H1 (cell line): ENCODE measurements around the gene MGAT4B. TPM values are rescaled to one million over a fixed set of nuclear protein-coding genes. Genes with fewer than 3 reads are reported as not detected.

Experiments
- CTCF ChIA-PET: fragments of 300-600 bp; sonication (Branson Sonifier 250); formaldehyde crosslinking; loops from one replicate; lab custom pipeline; 2021; ENCODE audit not compliant: partially characterized antibody; lab: Charles Lee
- POLR2A ChIA-PET: fragments of 300-600 bp; sonication (Branson Sonifier 250); formaldehyde crosslinking; loops from one replicate; lab custom pipeline; 2021; ENCODE audit warnings: inconsistent platforms; ENCODE audit not compliant: partially characterized antibody; lab: Charles Lee
- DNase-seq, 2 experiments: peaks; one replicate each; pipeline versions ENCODE4 v3.0.0 to v3.0.0-alpha.2; 2010 to 2022; ENCODE audit warnings: low spot score in 2 of 2, low read depth in 1 of 2, mixed read lengths in 1 of 2
- FAIRE-seq: peaks from 2 replicates; lab custom pipeline; 2011; peaks lifted over from hg19 to GRCh38; lab: Jason Lieb, UNC
- H2AFZ ChIP-seq: 2 replicates; pipeline ENCODE4 v1.8.1; 2012; ENCODE audit warnings: low read length, inconsistent platforms
- H2AK5ac ChIP-seq: 2 replicates; pipeline ENCODE4 v1.6.1; 2013; ENCODE audit warnings: low read depth, low read length
- H2BK120ac ChIP-seq: replicated peaks from 2 replicates; pipeline ENCODE3; 2013; ENCODE audit warnings: low read depth, low read length, inconsistent platforms
- H2BK12ac ChIP-seq: 2 replicates; pipeline ENCODE4 v1.6.1; 2013; ENCODE audit warnings: low read depth, low read length
- H2BK15ac ChIP-seq: 2 replicates; pipeline ENCODE4 v1.6.1; 2013; ENCODE audit warnings: low read length
- H2BK20ac ChIP-seq: 2 replicates; pipeline ENCODE4 v1.6.1; 2013; ENCODE audit warnings: low read length
- H2BK5ac ChIP-seq: 2 replicates; pipeline ENCODE4 v1.6.1; 2013; ENCODE audit warnings: low read depth, low read length
- H3K14ac ChIP-seq: 2 replicates; pipeline ENCODE4 v1.6.1; 2013; ENCODE audit warnings: inconsistent platforms; ENCODE audit not compliant: insufficient read length
- H3K18ac ChIP-seq: 2 replicates; pipeline ENCODE4 v1.6.1; 2013; ENCODE audit warnings: low read length; ENCODE audit errors: extremely low read depth
- H3K23ac ChIP-seq: 2 replicates; pipeline ENCODE4 v1.6.1; 2013; ENCODE audit warnings: inconsistent platforms; ENCODE audit not compliant: insufficient read length
- H3K23me2 ChIP-seq: 2 replicates; pipeline ENCODE4 v1.6.1; 2013; ENCODE audit warnings: low read depth, low read length
- H3K27ac ChIP-seq: 2 replicates; pipeline ENCODE4 v1.6.1; 2011; ENCODE audit warnings: low read depth, low read length, inconsistent platforms
- H3K27me3 ChIP-seq, 4 experiments: replicated peaks in 1 of 4; 1 replicate in 1 of 4; 2 replicates in 3 of 4; pipeline versions ENCODE4 v1.6.1 to v1.8.1; 2011 to 2013; ENCODE audit warnings: low read length in 3 of 4, mild to moderate bottlenecking in 3 of 4, inconsistent platforms in 2 of 4, mixed read lengths in 2 of 4, moderate library complexity in 1 of 4; ENCODE audit not compliant: control insufficient read depth in 3 of 4, insufficient read depth in 3 of 4; ENCODE audit errors: extremely low read depth in 1 of 4
- H3K36me3 ChIP-seq, 4 experiments: 2 replicates each; pipeline versions ENCODE4 v1.6.1 to v1.8.1; 2011 to 2013; ENCODE audit warnings: mild to moderate bottlenecking in 4 of 4, low read length in 3 of 4, moderate library complexity in 2 of 4, control low read depth in 1 of 4, inconsistent platforms in 1 of 4; ENCODE audit not compliant: insufficient read depth in 4 of 4, control insufficient read depth in 2 of 4
- H3K4ac ChIP-seq: replicated peaks from 2 replicates; pipeline ENCODE3; 2013; ENCODE audit warnings: low read length, low read depth, mixed read lengths, inconsistent platforms; ENCODE audit not compliant: insufficient read length
- H3K4me1 ChIP-seq, 4 experiments: replicated peaks in 1 of 4; 1 replicate in 1 of 4; 2 replicates in 3 of 4; pipeline versions ENCODE4 v1.6.1 to v1.8.1; 2011 to 2013; ENCODE audit warnings: low read length in 3 of 4, inconsistent platforms in 2 of 4, mixed read lengths in 1 of 4; ENCODE audit not compliant: insufficient read depth in 4 of 4, control insufficient read depth in 3 of 4
- H3K4me2 ChIP-seq, 2 experiments: 2 replicates each; pipeline versions ENCODE4 v1.6.1 to v1.8.1; 2011 to 2013; ENCODE audit warnings: low read depth in 2 of 2, low read length in 2 of 2, control low read depth in 1 of 2, inconsistent platforms in 1 of 2, mild to moderate bottlenecking in 1 of 2; ENCODE audit not compliant: insufficient read depth in 1 of 2
- H3K4me3 ChIP-seq, 4 experiments: fragments of 200-600, 300-600 bp in 1 of 4; sonication (generic), shearing (Covaris generic), sonication (Bioruptor Twin) in 1 of 4; 2 replicates each; pipeline versions ENCODE4 v1.5.1 to v1.8.1; 2011 to 2016; ENCODE audit warnings: low read length in 4 of 4, low read depth in 3 of 4, control low read depth in 2 of 4, inconsistent platforms in 2 of 4, mild to moderate bottlenecking in 2 of 4, mixed read lengths in 1 of 4, moderate library complexity in 1 of 4; ENCODE audit not compliant: insufficient read depth in 2 of 4; ENCODE audit errors: extremely low read depth in 1 of 4
- H3K56ac ChIP-seq: replicated peaks from 2 replicates; pipeline ENCODE3; 2013; ENCODE audit warnings: low read depth, mild to moderate bottlenecking, mixed read lengths, low read length, inconsistent platforms; ENCODE audit not compliant: insufficient read length
- H3K79me1 ChIP-seq: 2 replicates; pipeline ENCODE4 v1.6.1; 2013; ENCODE audit warnings: low read depth, low read length, control low read depth
- H3K79me2 ChIP-seq, 2 experiments: 2 replicates each; pipeline versions ENCODE4 v1.6.1 to v1.8.1; 2012 to 2013; ENCODE audit warnings: low read length in 2 of 2, mild to moderate bottlenecking in 2 of 2, inconsistent platforms in 1 of 2; ENCODE audit not compliant: insufficient read depth in 2 of 2, control insufficient read depth in 1 of 2
- H3K9ac ChIP-seq, 4 experiments: replicated peaks in 1 of 4; 1 replicate in 1 of 4; 2 replicates in 3 of 4; pipeline versions ENCODE4 v1.6.1 to v1.8.1; 2011 to 2013; ENCODE audit warnings: low read depth in 3 of 4, low read length in 3 of 4, control low read depth in 2 of 4, mild to moderate bottlenecking in 2 of 4, moderate library complexity in 2 of 4, inconsistent platforms in 1 of 4; ENCODE audit errors: extremely low read depth in 1 of 4
- H3K9me3 ChIP-seq, 2 experiments: 2 replicates each; pipeline versions ENCODE4 v1.6.1 to v1.8.1; 2012 to 2013; ENCODE audit warnings: mild to moderate bottlenecking in 2 of 2, moderate library complexity in 2 of 2, control low read depth in 1 of 2, inconsistent platforms in 1 of 2, low read depth in 1 of 2, low read length in 1 of 2, mixed read lengths in 1 of 2; ENCODE audit not compliant: insufficient read depth in 2 of 2
- H4K20me1 ChIP-seq, 2 experiments: replicated peaks in 1 of 2; 2 replicates each; pipeline versions ENCODE3 to v1.8.1; 2011 to 2013; ENCODE audit warnings: inconsistent platforms in 2 of 2, low read length in 2 of 2, mild to moderate bottlenecking in 1 of 2; ENCODE audit not compliant: insufficient read depth in 2 of 2, control insufficient read depth in 1 of 2
- H4K5ac ChIP-seq: 2 replicates; pipeline ENCODE4 v1.6.1; 2013; ENCODE audit warnings: low read length, low read depth, mixed read lengths, inconsistent platforms; ENCODE audit not compliant: insufficient read length
- H4K8ac ChIP-seq: 2 replicates; pipeline ENCODE4 v1.8.0; 2013; ENCODE audit warnings: mild to moderate bottlenecking, moderate library complexity, low read length, inconsistent platforms; ENCODE audit not compliant: insufficient read depth; ENCODE audit errors: extremely low read depth
- H4K91ac ChIP-seq: replicated peaks from 2 replicates; pipeline ENCODE3; 2013; ENCODE audit warnings: low read length, mixed read lengths, inconsistent platforms; ENCODE audit not compliant: insufficient read length
- CBX8 ChIP-seq: fragments of 300-800, 300-1000 bp; sonication (generic); IDR thresholded peaks from 2 replicates; pipeline ENCODE4 v1.7.1; 2016; ENCODE audit warnings: low read depth, low read length, borderline replicate concordance
- HDAC2 ChIP-seq, 2 experiments: fragments of 300-600 bp in 1 of 2; sonication (generic) in 1 of 2; IDR thresholded peaks; 2 replicates each; pipeline ENCODE4 v1.6.1; 2011 to 2012; ENCODE audit warnings: low read depth in 2 of 2, low read length in 2 of 2, mild to moderate bottlenecking in 2 of 2, moderate library complexity in 2 of 2, borderline replicate concordance in 1 of 2, inconsistent platforms in 1 of 2
- NANOG ChIP-seq: IDR thresholded peaks from 2 replicates; pipeline ENCODE4 v1.6.1; 2011; ENCODE audit warnings: low read length, low read depth, mild to moderate bottlenecking, inconsistent platforms; ENCODE audit not compliant: insufficient read depth, poor library complexity, severe bottlenecking
- RBBP5 ChIP-seq: IDR thresholded peaks from 2 replicates; pipeline ENCODE4 v1.7.1; 2012; ENCODE audit warnings: low read depth, mild to moderate bottlenecking, inconsistent platforms, low read length, moderate library complexity, borderline replicate concordance
- WGBS, 2 experiments: shearing (Covaris generic) in 1 of 2; methylation state at CpG; one replicate each; pipeline versions ENCODE4 v1.1.6 to v1.1.7; 2013 to 2015; ENCODE audit warnings: low lambda C conversion rate in 2 of 2, mixed read lengths in 2 of 2, inconsistent platforms in 1 of 2, low coverage in 1 of 2, missing lambda C conversion rate in 1 of 2; ENCODE audit not compliant: insufficient replicate concordance in 2 of 2, insufficient coverage in 1 of 2, insufficient read length in 1 of 2; ENCODE audit errors: extremely low coverage in 1 of 2, missing lambda C conversion rate in 1 of 2; 5-methylcytosine and 5-hydroxymethylcytosine counted together
- polyA plus RNA-seq, 7 experiments: library from polyadenylated mRNA; depleted of rRNA in 3 of 7; stranded (reverse) in 5 of 7; unstranded in 2 of 7; fragments of >200 nt in 5 of 7; fragments of 200-250 nt in 2 of 7; gene quantifications; 1 replicate in 5 of 7; 2 replicates in 1 of 7; 4 replicates in 1 of 7; pipeline versions ENCODE4 v1.2.1 to v1.2.3, GENCODE V29; 2011 to 2013; ENCODE audit warnings: missing spikeins in 2 of 7, mixed read lengths in 2 of 7
- total RNA-seq: library from RNA; stranded (reverse); fragmentation: NEBNext Ultra II Directional; extraction: Animal tissue kit (Norgen Biotek cat#: 25700); gene quantifications from 2 replicates; pipeline ENCODE4 v1.2.1, GENCODE V29; 2021

MGAT4B gene
- total and polyA plus RNA-seq, 2 of the 8 experiments (the other 6 are each of a cell fraction or from before 2014, with no cell fraction given) = 116 to 128 TPM

GRCh38 chr5:179783128-179783527 lies 23.5 kb downstream of the MGAT4B start:
- POLR2A ChIA-PET = interaction anchor here (1.1 to 3.4 kb wide), 6 partner anchors 9 to 160 kb away, joined by 3 to 15 read pairs (median 4); partner anchors contain the start of gene HNRNPH1
- no peak overlapping the region for H3K9ac ChIP-seq
- H2AK5ac ChIP-seq = no peak overlapping the region
- H3K36me3 ChIP-seq = peaks cover 0 to 9% (median 4%) of the 10 kb centered on the region in 4 experiments; a peak in 2 of 8 replicates
- FAIRE-seq = no peak
- no peak overlapping the region for H3K4me2 ChIP-seq
- H2BK12ac ChIP-seq = no peak overlapping the region
- H4K20me1 ChIP-seq = peaks cover 0 to 2% of the 10 kb centered on the region in 2 experiments
- H2BK15ac ChIP-seq = no peak overlapping the region
- H3K4me3 ChIP-seq = no peak overlapping the region
- no peak overlapping the region for H2BK120ac ChIP-seq
- H3K27ac ChIP-seq = no peak overlapping the region
- no peak overlapping the region for H4K5ac ChIP-seq
- H2BK20ac ChIP-seq = no peak overlapping the region
- no peaks in the 10 kb centered on the region for H3K79me2 ChIP-seq
- no peak for DNase-seq
- 93% methylated on average over 9 of the region's 9 CpGs; no CpG with 5 or more reads in 1 of the 2 experiments for WGBS, 2 experiments
- H3K4me1 ChIP-seq = no peaks in the 10 kb centered on the region
- no peak overlapping the region for H4K8ac ChIP-seq
- H3K56ac ChIP-seq = no peak overlapping the region
- CTCF ChIA-PET = interaction anchor here (0.8 to 6.7 kb wide), 4 partner anchors 9 to 104 kb away, joined by 3 to 53 read pairs (median 4); no protein-coding TSS in a partner anchor
- H3K18ac ChIP-seq = no peak overlapping the region
- H3K4ac ChIP-seq = no peak overlapping the region
- no peaks in the 10 kb centered on the region for H3K23me2 ChIP-seq
- no peaks in the 10 kb centered on the region for H3K9me3 ChIP-seq
- H2AFZ ChIP-seq = no peak overlapping the region
- no peak overlapping the region for H3K14ac ChIP-seq
- no peak overlapping the region for H3K23ac ChIP-seq
- H3K79me1 ChIP-seq = no peaks in the 10 kb centered on the region; the same call in 1 of the 2 replicates
- H2BK5ac ChIP-seq = no peak overlapping the region
- H3K27me3 ChIP-seq = no peaks in the 10 kb centered on the region
- H4K91ac ChIP-seq = no peak overlapping the region
- TF ChIP-seq NANOG (no peak), CBX8 (no peak), RBBP5 (no peak), HDAC2 (IDR thresholded peaks at IDR 0.05; ENCODE audit: borderline replicate concordance in 1 of 2, low read depth in 2 of 2, low read length in 2 of 2) (no peak)
